Brain microvascular endothelial cell (primary cell): Measurements from ENCODE around the gene CCNYL1.

Experiments
- DNase-seq: peaks from one replicate; pipeline ENCODE4 v3.0.0-alpha.2; 2020
- H3K27ac ChIP-seq: fragments of 250-450 bp; sonication (Bioruptor Pico); 2 replicates; pipeline ENCODE4 v1.5.1; 2020; ENCODE audit warnings: mild to moderate bottlenecking, moderate library complexity
- H3K27me3 ChIP-seq: fragments of 250-450 bp; sonication (Bioruptor Pico); replicated peaks from 2 replicates; pipeline ENCODE4 v1.5.1; 2020; ENCODE audit warnings: mild to moderate bottlenecking
- H3K36me3 ChIP-seq: fragments of 250-450 bp; sonication (Bioruptor Pico); replicated peaks from 2 replicates; pipeline ENCODE4 v1.5.1; 2020; ENCODE audit warnings: mild to moderate bottlenecking
- H3K4me3 ChIP-seq: 2 replicates; pipeline ENCODE4 v1.5.1; 2011; ENCODE audit warnings: low read depth, mild to moderate bottlenecking, control low read depth, low read length, moderate library complexity
- CTCF ChIP-seq: IDR thresholded peaks from 2 replicates; pipeline ENCODE4 v1.5.1; 2011; ENCODE audit warnings: low read depth, mild to moderate bottlenecking, moderate library complexity, low read length, control low read depth, inconsistent platforms; ENCODE audit errors: missing control alignments
- in situ Hi-C: cut with HindIII; loops from 2 replicates; pipeline ENCODE4 v1.10.0; 2017; ENCODE audit warnings: low sequenced_read_pairs, low pct_ligation_motif_present

The CCNYL1 gene

GRCh38 chr2:207767461-207768167 is 56.2 kb downstream of the CCNYL1 start:
- Histone ChIP-seq H3K27me3 (no peaks in the 10 kb centered on the region), H3K27ac (no peak overlapping the region), H3K36me3 (no peaks in the 10 kb centered on the region), H3K4me3 (peak overlapping the region; percentile 62)
- peak; percentile 57 for TF ChIP-seq CTCF
- in situ Hi-C loops: no loop called here
- DNase-seq: no peak

- TF ChIP-seq CTCF: no peak
- no peaks in the 10 kb centered on the region for H3K27me3 ChIP-seq
- in situ Hi-C loops: no loop called here
- no peak for DNase-seq
- H3K36me3 ChIP-seq: no peaks in the 10 kb centered on the region
- H3K27ac ChIP-seq: no peak overlapping the region
- peak overlapping the region; percentile 62 for H3K4me3 ChIP-seq
Observed at GRCh38 chr2:207768168-207768865, 56.9 kb downstream of the CCNYL1 start.

GRCh38 chr2:207768866-207769596 is 57.6 kb downstream of the CCNYL1 start:
- DNase-seq: no peak
- Histone ChIP-seq H3K27me3 (no peaks in the 10 kb centered on the region), H3K4me3 (peak overlapping the region; percentile 62), H3K36me3 (no peaks in the 10 kb centered on the region), H3K27ac (no peak overlapping the region)
- TF ChIP-seq CTCF: no peak
- in situ Hi-C loops: no loop called here

GRCh38 chr2:207770602-207771404 is 59.4 kb downstream of the CCNYL1 start:
- in situ Hi-C loops: no loop called here
- TF ChIP-seq CTCF: no peak
- H3K36me3 ChIP-seq: no peaks in the 10 kb centered on the region
- peak overlapping the region; percentile 62 for H3K4me3 ChIP-seq
- no peak for DNase-seq
- H3K27me3 ChIP-seq: no peaks in the 10 kb centered on the region
- no peak overlapping the region for H3K27ac ChIP-seq

GRCh38 chr2:207771421-207771820 is 60.0 kb downstream of the CCNYL1 start:
- Histone ChIP-seq H3K4me3 (no peak overlapping the region), H3K27ac (no peak overlapping the region), H3K36me3 (no peaks in the 10 kb centered on the region), H3K27me3 (no peaks in the 10 kb centered on the region)
- in situ Hi-C loops: no loop called here
- DNase-seq: no peak
- no peak for TF ChIP-seq CTCF
